ENCODE results near the gene CEBPE.

Gene CEBPE

DNA sequence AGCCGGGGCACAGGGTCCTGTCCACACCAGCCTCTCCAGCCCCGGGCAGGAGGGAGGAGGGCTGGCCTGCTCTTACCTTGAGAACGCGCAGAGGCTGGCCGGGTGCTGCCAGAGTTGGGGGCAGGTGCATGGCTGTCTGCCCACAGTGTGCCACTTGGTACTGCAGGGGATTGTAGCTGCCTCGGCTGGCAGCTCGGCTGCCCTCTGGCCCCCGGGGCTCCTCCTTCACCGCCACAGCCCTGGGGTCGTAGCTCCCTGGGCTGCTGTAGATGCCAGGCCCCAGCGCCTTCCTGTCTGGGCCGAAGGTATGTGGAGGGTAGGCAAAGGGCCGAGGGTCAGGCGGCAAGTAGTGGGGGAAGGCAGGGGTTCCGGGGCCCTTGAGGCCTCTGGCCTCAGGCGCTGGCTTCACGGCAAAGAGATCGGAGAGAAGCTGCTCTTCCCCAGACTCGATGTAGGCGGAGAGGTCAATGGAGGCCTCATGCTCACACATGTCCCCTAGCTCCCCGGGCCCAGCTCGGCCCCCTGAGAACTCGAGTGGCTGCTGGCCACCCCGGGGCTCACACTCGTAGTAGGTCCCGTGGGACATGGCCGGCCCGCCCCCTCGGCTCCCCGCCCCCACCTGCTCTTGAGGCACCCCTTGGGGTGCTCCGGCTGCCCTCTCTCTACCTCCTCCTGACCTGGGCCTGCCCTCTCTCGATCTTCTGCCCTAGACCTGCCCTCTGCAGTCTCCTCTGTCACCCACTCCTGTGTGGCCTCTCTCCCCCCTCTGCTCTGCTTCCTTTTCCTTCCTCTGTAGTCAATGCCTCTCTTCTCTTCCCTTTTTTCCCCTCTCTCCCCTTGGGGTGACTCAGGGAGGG lies at the start of gene CEBPE:
Gene CEBPE (minus strand): TSS at position 750 of the 857 bp plus-strand sequence. CDS start 164 bp downstream, at position 586.
- peak in 1 of 2 experiments; percentile 24 for DNase-seq

DNA sequence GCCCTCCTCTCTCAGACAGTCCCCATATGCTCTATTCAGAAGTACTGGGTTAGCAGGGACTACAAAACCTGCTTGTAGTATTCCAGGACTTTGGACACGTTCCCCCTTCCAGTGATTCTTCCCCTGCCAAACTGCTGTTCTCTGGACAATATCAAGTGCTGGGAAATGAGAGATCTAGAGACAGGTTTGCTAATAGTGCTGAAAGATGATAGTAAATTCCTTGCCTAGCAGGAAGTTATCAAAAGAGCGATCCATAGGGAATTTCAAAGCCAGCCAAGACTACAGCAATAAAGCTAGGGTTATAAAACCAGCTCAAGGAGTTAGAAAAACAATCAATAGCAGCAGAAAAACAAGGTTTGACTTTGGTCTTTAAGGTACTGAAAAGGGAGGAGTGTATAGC lies 49.2 kb upstream of the CEBPE start:
- no peak for DNase-seq

DNA sequence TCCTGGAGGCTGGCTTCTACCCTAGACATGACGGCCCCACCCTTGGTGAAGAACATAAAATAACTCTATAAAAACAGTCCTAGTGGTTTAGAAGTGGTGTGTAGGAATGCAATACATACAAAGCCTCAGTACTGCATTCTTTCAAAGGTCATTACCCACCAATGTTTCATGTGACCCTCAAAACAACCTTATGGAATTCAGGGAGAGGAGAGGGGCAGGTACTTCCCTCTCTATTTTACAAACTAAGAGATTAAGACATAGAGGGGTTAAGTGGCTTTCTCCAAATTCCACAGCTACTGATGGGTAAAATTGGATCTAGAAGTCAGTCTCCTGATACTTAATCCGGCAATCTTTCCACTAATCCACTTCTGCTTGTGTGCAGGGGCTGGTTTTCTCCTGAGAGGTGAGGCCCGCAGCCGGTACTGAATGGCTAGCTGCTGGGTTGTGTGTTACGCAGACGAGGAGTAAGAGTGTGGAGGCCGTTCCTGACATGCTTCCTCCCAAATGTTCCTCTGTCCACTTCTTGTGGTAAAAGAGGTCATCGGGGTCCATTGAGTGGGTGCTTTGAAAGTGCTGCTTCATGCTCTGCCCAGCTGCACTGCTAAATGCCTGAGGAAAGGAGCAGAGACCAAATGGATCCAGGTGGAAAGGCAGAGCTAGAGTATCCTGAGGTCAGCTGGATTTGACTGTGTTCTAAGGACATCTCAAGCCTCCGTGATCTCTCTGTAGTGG lies 48.2 kb upstream of the CEBPE start:
- DNase-seq = no peak

DNA sequence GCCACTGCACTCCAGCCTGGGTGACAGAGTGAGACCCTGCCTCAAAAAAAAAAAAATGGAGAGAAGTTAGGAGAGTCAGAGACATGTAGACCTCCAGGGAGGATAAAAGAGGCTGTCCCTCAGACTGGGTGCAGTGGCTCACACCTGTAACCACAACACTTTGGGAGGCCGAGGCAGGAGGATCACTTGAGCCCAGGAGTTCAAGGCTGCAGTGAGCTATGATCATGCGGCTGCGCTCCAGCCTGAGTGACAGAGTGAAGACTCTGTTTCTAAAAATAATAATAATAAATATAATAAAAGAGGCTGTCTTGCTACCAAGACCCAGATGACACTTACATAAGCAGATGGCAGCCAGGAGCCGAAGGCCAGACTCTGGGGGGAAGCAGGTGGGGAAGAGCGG lies 45.9 kb upstream of the CEBPE start:
- no peak for DNase-seq

DNA sequence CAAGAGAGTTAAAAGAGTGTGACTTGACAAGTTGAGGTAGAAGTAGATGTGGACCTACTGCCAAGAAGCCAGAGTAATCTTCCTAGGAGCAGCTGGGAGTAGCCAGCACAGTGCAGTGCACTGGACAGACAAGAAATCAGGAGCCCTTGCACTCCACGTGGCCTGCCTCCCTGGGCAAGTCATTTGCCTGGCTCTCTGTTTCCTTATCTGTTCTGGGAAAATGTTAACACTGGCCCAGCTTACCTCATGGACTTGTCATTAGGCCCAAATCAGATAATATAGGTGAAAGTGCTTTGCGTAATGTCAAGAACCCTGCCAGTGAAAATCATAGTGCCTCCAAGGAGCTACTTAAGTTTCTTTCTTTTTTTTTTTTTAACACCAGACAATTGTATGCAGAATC lies 45.2 kb upstream of the CEBPE start:
- no peak for DNase-seq

DNA sequence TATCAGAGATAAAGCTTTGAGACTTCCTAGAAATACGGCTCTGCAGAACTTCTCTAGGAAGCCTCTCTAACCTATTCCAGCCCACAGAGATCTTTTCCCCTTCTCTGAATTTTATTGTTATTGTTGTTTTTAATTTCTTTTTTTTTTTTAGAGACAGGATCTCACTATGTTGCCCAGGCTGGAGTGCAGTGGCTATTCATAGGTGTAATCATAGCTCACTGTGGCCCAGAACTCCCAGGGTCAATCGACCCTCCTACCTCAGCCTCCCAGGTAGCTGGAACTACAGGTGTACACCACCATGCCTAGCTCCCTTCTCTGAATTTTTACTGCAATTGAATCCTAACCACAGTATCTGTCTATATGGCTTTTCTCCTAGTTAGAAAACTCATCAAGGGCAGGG lies 44.8 kb upstream of the CEBPE start:
- DNase-seq = no peak

DNA sequence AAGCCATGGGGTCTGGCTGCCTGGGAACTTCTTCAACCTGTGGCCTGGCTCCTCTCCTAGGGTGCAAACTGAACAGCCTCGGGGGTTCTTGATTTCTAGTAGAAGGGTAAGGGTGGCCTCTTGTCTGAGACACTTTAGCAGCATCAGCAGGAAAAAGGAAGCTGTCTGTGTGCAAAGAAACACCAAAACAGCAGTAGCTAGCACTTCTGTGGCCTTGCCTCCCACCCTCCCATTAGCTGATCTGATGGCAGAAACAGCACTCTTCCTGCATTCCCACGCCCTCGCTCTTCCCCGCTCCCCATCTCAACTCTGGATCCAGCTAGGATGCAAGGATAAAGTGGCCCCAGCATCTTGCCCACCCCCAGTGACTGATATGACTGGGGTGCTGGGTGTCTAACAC lies 43.7 kb upstream of the CEBPE start:
- DNase-seq = no peak

DNA sequence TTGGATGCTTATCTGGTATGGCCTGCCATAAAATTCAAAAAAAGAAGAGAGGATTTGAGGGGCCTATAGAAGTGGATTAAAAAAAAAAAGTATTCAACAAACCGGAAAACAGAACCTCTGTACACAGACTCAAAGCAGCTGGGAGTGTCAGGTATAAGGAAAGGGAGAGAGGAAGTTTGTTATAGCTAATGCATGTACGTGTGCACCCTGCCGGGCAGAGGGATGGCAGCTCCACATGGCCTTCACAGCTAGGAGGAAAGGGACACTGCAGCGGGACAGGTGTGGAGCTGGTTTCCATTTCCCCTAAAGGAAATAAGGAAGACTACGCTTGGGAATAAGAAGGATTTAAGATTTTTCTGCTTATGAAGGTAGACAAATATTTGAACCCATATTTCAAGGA lies 43.0 kb upstream of the CEBPE start:
- no peak for DNase-seq

DNA sequence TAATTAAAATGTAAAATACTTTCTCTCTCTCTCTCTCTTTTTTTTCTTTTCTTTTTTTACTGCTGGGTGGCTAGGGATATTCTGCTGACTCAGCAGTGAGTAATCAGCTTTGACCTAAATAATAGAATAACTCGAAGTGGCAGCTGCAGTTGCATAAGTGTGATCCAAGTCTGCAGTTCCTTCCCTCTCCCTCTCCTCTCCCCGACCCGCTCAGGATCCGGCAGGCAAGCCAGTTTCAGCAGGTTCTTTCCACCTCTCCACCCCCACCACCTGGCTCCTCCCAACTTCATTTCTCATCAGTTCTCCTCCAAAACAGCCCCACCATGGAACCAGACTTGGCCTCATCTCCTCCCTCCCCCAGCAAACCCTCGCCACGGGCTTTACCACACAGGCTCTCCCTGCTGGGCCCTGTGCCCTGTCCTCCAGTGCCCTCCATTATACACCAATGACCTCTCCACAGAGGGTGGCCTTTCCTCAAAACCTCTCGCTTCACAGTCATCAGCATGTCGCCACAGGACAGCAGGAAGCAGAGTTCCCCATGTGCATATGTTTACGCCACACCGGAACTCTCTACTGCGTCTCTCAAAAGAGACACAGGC lies 42.0 kb upstream of the CEBPE start:
- DNase-seq = no peak

DNA sequence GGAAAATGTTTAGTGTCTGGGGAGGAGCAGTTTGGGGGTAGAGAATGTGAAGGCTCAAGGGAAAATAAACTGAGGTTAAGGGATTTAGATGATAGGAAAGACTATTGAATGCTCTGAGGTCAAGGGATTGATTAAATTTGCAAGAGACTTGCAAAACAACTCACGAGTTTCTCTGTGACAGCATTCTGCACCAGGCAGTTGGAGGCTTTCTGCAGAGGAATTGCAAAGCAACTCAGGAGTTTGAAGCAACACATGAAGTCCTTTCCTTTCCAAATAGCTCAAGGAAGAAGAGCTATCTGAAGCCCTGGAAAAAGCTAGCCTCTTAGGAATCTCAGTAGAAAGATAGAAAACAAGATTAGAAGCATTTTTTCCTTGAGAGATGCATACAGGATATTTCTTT lies 40.5 kb upstream of the CEBPE start:
- DNase-seq = no peak

DNA sequence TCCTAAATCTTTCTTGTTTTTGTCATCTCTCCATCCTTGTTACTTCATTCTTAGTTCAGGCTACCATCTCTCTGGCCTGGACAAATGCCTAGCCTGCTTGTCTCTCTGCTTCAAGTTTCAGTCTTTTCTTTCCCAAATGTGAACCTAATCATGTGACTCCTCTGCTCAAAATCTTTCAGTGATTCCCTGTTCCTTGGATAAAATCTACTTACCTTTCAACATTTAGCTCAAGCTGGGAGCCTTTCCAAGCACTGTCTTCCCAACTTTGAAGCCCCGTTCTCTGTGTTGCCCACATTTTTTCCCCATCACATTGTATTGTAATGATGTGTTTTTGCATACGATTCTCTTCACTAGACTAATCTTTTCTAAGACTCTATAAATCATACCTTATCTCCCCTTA lies 39.7 kb upstream of the CEBPE start:
- DNase-seq = no peak

DNA sequence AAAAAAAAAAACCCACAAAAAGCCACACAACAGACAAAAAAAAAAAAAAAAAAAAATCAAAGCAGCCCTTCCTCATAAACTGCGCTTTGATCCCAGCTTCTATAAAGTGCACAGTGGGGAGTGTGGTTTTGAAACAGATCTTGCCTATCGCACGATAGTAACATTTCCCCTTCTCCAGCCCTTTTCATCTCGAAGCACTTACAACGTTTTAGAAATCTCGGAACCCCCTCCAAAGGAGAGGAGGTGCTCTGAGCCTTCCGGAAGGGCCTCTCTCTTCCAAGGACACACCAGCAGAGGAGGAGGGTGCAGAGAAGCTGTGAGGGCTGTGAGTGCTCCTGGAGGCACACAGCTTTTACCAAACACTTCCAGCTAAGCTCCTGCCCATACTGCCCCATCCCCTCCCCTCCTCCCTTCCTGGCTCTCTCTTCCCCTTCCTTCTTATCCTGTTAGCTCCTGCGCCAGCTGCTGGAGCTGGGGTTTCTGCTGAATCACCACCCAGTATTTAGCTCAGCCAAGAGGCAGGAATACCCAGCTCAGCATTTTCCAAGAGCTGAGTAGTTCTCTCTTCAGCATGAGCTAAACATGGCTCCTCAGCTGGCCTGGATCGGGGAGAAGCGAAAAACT lies 36.0 kb upstream of the CEBPE start:
- no peak for DNase-seq

DNA sequence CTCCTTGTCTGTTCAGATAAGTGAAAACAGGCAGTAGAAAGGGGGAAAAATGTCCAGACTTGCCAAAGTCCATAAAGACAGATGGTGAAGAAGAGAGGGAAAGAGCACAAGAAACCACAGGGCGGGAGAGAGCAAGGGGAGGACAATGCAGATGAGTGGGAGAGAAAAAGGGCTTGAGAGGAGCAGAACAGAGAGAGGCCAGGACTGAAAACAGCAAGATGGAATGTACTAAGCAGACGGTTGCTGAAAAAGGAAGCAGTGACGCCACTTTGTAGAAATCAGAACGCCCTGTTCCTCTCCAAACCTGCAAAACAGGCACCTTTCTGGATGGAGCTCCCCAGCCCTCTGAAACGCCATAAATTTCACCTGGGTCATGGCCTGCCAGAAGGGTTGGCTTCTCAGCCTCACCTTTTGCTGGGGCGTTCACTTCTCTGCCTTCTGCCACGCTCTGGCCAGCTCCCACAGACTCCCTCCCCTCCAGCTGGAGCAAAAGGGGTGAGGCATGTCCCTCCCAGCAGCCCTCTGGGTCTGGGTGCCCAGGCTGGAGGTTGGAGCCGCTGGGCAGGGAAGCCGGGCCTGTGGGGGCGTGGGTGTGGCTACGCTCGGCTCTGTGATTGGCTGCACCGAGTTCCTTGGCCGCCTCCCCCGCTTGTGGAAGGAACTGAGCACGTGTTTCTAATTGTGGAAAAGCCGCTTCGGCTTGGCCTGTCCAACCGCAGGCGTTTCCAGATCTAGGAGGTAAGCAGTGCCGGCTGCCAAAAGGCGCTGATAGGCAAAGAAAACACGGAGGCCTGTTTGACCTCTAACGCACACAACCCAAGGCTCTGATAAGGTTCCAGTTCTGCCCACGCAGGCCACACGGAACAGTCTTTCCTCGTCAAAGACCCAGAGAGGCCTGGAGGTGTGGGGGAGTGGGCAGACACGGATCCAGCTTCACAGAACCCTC lies 35.1 kb upstream of the CEBPE start:
- peak in 1 of 2 experiments; percentile 44 for DNase-seq

DNA sequence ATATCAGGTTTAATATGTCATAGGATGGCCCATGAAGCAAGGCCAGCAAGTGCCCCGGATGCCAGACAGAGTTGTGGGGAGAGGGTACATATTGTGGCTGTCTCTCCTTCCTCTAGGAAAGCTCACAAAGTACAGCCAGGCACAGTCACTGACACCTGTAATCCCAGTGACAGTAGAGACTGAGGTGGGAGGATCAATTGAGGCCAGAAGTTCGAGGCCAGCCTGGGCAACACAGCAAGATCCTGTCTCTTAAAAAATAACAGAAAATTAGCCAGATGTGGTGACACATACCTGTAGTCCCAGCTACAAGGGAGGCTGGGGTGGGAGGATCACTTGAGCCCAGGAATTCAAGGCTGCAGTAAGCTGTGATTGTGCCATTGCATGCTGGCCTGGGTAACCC lies 32.3 kb upstream of the CEBPE start:
- no peak for DNase-seq

DNA sequence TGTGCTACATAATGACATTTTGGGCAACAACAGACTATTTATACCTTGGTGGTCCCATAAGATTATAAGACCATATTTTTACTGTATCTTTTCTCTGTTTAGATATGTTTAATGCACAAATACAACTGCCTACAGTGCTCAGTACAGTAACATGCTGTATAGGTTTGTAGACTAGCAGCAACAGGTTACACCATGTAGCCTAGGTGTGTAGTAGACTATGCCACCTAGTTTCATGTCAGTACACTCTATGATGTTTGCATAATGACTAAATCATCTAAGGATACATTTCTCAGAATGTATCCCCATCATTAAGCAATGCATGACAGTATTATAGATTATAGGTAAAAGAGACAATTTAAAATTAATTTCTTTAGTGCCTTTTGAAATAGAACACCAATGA lies 30.7 kb upstream of the CEBPE start:
- DNase-seq = no peak

DNA sequence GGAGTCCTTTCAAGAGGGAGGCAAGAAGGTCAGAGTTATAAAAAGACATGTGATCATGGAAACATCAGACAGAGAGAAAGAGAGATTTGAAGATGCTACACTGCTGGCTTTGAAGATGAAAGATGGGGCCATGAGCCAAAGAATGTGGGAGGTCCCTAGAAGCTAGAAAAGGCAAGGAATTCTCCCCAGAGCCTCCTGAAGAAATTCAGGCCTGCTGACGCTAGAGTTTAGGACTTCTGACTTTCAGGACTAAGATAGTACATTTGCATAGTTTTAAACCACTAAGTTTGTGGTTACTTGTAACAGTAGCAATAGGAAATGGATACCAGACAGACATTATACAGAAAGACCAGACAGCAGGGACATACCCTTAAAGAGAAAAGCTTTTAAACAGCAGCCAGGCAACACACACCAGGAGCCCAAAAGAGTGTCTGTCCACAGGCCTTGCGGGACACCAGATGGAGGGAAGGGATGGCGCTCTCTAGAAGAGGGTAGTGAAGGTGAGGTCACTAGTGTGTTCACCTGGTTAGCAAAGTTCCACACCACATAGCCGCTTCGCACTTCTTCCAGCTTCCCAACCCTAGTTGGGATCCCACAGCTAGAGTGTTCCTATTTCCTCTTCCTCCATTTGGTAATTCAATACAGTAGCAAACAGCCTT lies 29.7 kb upstream of the CEBPE start:
- DNase-seq = no peak

DNA sequence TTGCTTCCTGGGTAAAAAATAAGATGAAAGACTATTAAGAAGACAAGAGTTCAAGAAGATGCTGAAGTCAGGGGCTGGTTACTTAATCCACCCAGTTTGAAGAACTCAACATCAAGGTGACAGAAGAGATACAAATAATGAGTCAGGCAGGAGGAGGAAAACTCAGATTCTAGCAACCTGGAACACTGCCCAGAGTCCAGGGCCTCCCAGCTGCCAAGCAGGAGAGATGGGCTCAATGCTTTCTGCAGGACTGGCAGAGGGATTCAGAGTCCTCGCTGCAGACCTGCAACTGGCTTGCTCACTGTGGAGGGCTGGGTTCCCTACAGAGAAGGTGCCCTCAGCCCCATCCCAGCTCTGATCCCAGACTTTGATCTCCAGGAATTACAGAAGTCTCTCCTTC lies 28.6 kb upstream of the CEBPE start:
- DNase-seq = no peak

DNA sequence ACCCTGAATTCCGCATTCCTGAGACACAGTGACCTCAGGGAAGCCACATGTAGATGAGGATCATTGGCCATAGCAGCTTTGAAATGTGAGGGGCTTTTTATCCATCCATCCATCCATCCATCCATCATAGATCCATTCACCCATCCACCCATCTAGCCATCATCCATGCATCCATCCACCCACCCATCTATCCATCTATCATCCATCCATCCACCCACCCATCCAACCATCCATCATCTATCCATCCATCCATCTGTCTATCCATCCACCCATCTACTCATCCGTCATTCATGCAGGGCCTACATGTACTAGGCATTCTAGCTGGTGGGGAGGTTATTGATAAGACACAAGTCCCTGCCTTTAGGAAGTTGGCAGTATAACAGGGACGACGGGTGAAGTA lies 27.9 kb upstream of the CEBPE start:
- DNase-seq = no peak

DNA sequence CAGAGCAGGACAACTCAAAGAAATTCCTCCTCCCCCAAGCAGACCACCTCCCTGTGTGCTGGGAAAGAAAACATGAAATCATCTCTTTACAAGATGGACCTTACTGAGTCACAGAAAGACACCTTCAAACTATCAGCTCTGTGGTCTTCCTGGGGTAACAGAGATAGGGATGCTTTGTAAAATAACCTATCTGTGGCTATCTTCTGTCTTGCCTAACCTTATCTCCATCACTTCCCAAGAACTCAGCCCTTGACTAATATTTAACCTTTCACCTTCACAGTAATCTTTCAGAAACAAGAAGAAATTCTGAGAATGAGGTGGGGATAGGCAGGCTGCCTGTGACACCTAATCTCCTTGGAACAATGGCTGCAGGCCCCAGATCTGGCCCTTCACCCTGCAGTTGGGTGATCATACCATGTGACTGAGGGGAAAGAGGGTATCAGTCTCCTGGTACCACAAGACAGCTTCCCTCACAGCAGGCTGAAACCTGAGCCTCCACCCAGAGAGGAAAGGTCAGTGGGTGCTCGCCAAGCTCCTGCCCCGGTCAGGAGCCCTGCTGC lies 27.4 kb upstream of the CEBPE start:
- DNase-seq = no peak

DNA sequence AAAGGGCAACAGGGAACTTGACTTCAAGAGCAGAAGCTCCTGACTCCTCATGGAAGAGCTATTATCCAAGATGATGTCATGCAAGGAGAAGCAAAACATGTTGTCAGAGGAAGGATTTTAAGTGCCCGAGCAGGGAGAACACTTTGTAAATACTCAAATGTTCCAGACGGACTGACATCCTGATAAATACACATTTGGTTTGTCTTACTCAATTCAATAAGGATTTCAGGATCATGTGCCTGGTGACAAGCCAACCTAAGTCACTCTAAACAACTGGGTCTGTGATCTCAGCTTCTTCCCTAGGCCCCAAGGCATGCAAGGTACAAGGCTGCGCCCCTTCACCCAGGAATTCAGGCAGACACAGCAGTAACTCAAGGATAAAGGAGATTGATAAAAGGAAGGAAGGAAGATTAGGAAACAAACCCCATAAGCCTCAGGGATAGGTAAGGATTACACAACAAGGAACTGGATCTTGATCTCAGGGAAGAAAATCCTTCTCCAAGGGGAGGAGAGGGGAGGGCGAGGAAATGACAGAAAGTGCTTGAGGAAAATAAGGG lies 26.8 kb upstream of the CEBPE start:
- DNase-seq = no peak

DNA sequence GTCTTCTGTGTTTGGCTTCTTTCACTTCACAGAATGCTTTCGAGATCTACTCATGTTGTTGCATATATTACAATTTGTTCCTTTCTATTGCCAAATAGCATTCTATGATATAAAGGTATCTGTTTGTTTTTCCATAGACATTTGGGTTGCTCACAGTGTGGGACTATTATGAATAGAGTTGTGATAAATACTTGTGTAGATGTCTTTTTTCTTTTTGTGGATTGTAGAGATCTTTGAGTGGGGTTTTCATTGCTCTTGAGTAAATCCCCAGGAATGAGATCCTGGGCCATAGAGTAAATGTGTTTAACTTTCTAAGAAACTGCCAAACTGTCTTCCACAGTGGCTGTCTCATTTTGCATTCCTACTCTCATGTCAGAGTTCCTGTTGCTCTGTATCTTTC lies 24.9 kb upstream of the CEBPE start:
- no peak for DNase-seq
